Gastrocnemius medialis (tissue), 4 donors: ENCODE measurements around the gene LAMTOR1. TPM values are rescaled to one million over a fixed set of nuclear protein-coding genes. Genes with fewer than 3 reads are reported as not detected.

Experiments
- ATAC-seq, 2 donors: fragments of 150-250 bp; one replicate each; pipeline ENCODE4 v1.9.1; 2016
- DNase-seq, 2 donors: peaks; one replicate each; pipeline ENCODE4 v3.0.0-alpha.2; 2019
- H3K27ac ChIP-seq, 4 donors: fragments of 200-600 bp; sonication (generic); 1 replicate in 1 of 4; 2 replicates in 3 of 4; pipeline ENCODE4 v1.5.1; 2016 to 2018; ENCODE audit warnings: mild to moderate bottlenecking in 2 of 4, moderate library complexity in 1 of 4
- H3K27me3 ChIP-seq, 3 donors: fragments of 200-600 bp; sonication (generic) in 2 of 3; 1 replicate in 1 of 3; 2 replicates in 2 of 3; pipeline versions ENCODE4 v1.5.1 to v1.6.0; 2016 to 2019; ENCODE audit warnings: mild to moderate bottlenecking in 1 of 3, moderate library complexity in 1 of 3
- H3K36me3 ChIP-seq, 2 donors: fragments of 200-600 bp; sonication (generic) in 1 of 2; one replicate each; pipeline ENCODE4 v1.5.1; 2017 to 2018
- H3K4me1 ChIP-seq, 2 donors: fragments of 200-600 bp; sonication (generic) in 1 of 2; one replicate each; pipeline ENCODE4 v1.5.1; 2016 to 2017; ENCODE audit warnings: mild to moderate bottlenecking in 2 of 2
- H3K4me3 ChIP-seq, 4 donors: fragments of 200-600 bp; sonication (generic) in 3 of 4; 1 replicate in 1 of 4; 2 replicates in 3 of 4; pipeline ENCODE4 v1.5.1; 2016 to 2019; ENCODE audit warnings: mild to moderate bottlenecking in 2 of 4
- H3K9me3 ChIP-seq, 3 donors: fragments of 200-600 bp; sonication (generic) in 2 of 3; 1 replicate in 1 of 3; 2 replicates in 2 of 3; pipeline ENCODE4 v1.5.1; 2016 to 2019
- POLR2A ChIP-seq, 2 donors: fragments of 450-650 bp; IDR thresholded peaks; one replicate each; pipeline ENCODE4 v1.6.1; 2017; ENCODE audit warnings: antibody characterized with exemption in 2 of 2, mild to moderate bottlenecking in 2 of 2, moderate library complexity in 2 of 2
- in situ Hi-C, 4 donors: fragments of 200-750 bp; cut with MboI; loops; one replicate each; pipeline versions ENCODE4 v1.15.0 to v1.8.0; 2017; ENCODE audit warnings: low sequenced_read_pairs in 4 of 4
- intact Hi-C: fragments of 100-400 bp; cut with DNase I; formaldehyde crosslinking; loops from one replicate; pipeline ENCODE4 v1.15.1; 2023; ENCODE audit warnings: low total_unique reads
- total RNA-seq, 4 donors: library from RNA; depleted of rRNA; stranded (reverse); fragments of >200 nt; gene quantifications; one replicate each; pipeline versions ENCODE4 v1.1.0 to v1.2.3, GENCODE V29; 2016
- TF ChIP-seq, protein P1 (sequence below), 5 experiments: fragments of 450-650 bp in 3 of 5; fragments of 200-600 bp in 2 of 5; sonication (generic) in 2 of 5; IDR thresholded peaks in 4 of 5; conservative IDR thresholded peaks in 1 of 5; 1 replicate in 4 of 5; 2 replicates in 1 of 5; pipeline ENCODE4 v1.5.1; 2016 to 2019; ENCODE audit warnings: antibody characterized with exemption in 5 of 5, mild to moderate bottlenecking in 3 of 5, moderate library complexity in 3 of 5

LAMTOR1 gene
- total RNA-seq, 4 donors from 2014 or later: 75.0 to 146 (median 104) TPM

- peak overlapping the region in 1 of 4 donors; percentile 5 for H3K4me3 ChIP-seq
- H3K9me3 ChIP-seq: no peaks in the 10 kb centered on the region
- intact Hi-C loops (no loop called here), in situ Hi-C loops (no loop called here)
- peak overlapping the region; percentile 66 to 81 (median 74) for H3K27ac ChIP-seq
- no peaks in the 10 kb centered on the region for H3K27me3 ChIP-seq
- TF ChIP-seq, protein P1, sequence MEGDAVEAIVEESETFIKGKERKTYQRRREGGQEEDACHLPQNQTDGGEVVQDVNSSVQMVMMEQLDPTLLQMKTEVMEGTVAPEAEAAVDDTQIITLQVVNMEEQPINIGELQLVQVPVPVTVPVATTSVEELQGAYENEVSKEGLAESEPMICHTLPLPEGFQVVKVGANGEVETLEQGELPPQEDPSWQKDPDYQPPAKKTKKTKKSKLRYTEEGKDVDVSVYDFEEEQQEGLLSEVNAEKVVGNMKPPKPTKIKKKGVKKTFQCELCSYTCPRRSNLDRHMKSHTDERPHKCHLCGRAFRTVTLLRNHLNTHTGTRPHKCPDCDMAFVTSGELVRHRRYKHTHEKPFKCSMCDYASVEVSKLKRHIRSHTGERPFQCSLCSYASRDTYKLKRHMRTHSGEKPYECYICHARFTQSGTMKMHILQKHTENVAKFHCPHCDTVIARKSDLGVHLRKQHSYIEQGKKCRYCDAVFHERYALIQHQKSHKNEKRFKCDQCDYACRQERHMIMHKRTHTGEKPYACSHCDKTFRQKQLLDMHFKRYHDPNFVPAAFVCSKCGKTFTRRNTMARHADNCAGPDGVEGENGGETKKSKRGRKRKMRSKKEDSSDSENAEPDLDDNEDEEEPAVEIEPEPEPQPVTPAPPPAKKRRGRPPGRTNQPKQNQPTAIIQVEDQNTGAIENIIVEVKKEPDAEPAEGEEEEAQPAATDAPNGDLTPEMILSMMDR (IDR thresholded peaks at IDR 0.05 in 4 of 5, conservative IDR thresholded peaks at IDR 0.05 in 1 of 5): no peak
- peak in 1 of 2 donors; percentile 34 for TF ChIP-seq POLR2A (IDR thresholded peaks at IDR 0.05)
- H3K4me1 ChIP-seq: peaks cover 31 to 52% of the 10 kb centered on the region in 2 donors
- DNase-seq: peak; percentile 77 to 88
- no peaks in the 10 kb centered on the region for H3K36me3 ChIP-seq
- peak; percentile 98 to 99 for ATAC-seq
Measured at GRCh38 chr11:72069787-72070251, 33.3 kb downstream of the LAMTOR1 start.

- Histone ChIP-seq H3K4me3 (peak overlapping the region in 2 of 4 donors; percentile 5 to 14), H3K27me3 (no peaks in the 10 kb centered on the region), H3K36me3 (no peaks in the 10 kb centered on the region), H3K27ac (peak overlapping the region; percentile 66 to 81 (median 74)), H3K9me3 (no peaks in the 10 kb centered on the region), H3K4me1 (peaks cover 31 to 52% of the 10 kb centered on the region in 2 donors)
- intact Hi-C loops (no loop called here), in situ Hi-C loops (no loop called here)
- TF ChIP-seq POLR2A (IDR thresholded peaks at IDR 0.05): no peak
- TF ChIP-seq, protein P1 (IDR thresholded peaks at IDR 0.05 in 4 of 5, conservative IDR thresholded peaks at IDR 0.05 in 1 of 5): no peak
- ATAC-seq (peak; percentile 9 to 34), DNase-seq (no peak)
Measured at GRCh38 chr11:72069200-72069599, 33.9 kb downstream of the LAMTOR1 start.

DNA sequence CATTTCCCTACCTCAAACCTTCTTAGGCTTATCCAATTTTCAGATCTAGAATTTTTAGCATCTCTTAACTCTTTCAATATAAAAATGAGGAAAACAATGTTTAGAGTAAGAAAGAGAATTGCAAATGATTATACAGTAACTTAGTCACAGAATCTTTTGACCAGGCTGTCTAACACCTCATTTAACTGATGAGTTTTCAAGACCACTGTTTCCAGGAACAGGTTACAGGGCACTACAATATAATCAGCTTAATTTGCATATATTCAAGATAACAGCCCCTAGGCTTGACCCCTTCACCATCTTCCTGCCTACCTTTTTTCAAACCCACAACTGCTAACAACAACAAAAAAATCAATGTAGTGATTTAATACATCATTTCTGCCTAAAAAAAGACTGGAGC lies 35.4 kb downstream of the LAMTOR1 start:
- no peak for ATAC-seq
- peaks cover 31 to 52% of the 10 kb centered on the region in 2 donors for H3K4me1 ChIP-seq
- no peaks in the 10 kb centered on the region for H3K36me3 ChIP-seq
- in situ Hi-C loops: no loop called here
- no peak overlapping the region for H3K4me3 ChIP-seq
- no peaks in the 10 kb centered on the region for H3K27me3 ChIP-seq
- no peak overlapping the region for H3K27ac ChIP-seq
- DNase-seq: no peak
- no peaks in the 10 kb centered on the region for H3K9me3 ChIP-seq
- intact Hi-C loops: no loop called here
- no peak for TF ChIP-seq POLR2A (IDR thresholded peaks at IDR 0.05)
- TF ChIP-seq, protein P1 (IDR thresholded peaks at IDR 0.05 in 4 of 5, conservative IDR thresholded peaks at IDR 0.05 in 1 of 5): no peak

GRCh38 chr11:72067266-72067665 lies 35.8 kb downstream of the LAMTOR1 start:
- no peaks in the 10 kb centered on the region for H3K36me3 ChIP-seq
- H3K4me3 ChIP-seq: no peak overlapping the region
- no peaks in the 10 kb centered on the region for H3K27me3 ChIP-seq
- ATAC-seq (no peak), DNase-seq (no peak)
- H3K9me3 ChIP-seq: no peaks in the 10 kb centered on the region
- TF ChIP-seq, protein P1 (IDR thresholded peaks at IDR 0.05 in 4 of 5, conservative IDR thresholded peaks at IDR 0.05 in 1 of 5): no peak
- no peak for TF ChIP-seq POLR2A (IDR thresholded peaks at IDR 0.05)
- in situ Hi-C loops (no loop called here), intact Hi-C loops (no loop called here)
- peak overlapping the region in 2 of 4 donors; percentile 5 to 8 for H3K27ac ChIP-seq
- peaks cover 31 to 52% of the 10 kb centered on the region in 2 donors for H3K4me1 ChIP-seq

DNA sequence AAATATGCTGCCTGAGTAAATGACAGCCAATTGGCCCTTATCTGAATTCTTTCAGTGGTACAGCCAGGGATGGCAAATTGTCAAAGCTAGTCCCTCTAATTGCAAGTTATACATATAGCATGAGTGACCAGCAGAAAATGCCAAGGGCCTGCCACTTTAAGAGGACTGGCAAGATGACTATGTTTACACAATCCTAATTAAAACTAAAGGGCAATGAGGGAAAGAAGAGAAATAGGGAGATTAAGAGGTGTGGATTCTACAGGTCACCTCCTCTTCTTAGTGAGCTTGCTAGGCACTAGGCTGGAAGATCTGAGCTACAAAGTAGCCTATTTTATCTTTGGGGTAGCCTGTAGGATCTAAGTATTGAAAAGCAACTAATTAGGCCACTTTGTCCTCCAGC lies 36.2 kb downstream of the LAMTOR1 start:
- Histone ChIP-seq H3K9me3 (no peaks in the 10 kb centered on the region), H3K4me1 (peaks cover 31 to 48% of the 10 kb centered on the region in 2 donors), H3K27ac (peak overlapping the region in 2 of 4 donors; percentile 5 to 8), H3K27me3 (no peaks in the 10 kb centered on the region), H3K4me3 (no peak overlapping the region), H3K36me3 (no peaks in the 10 kb centered on the region)
- intact Hi-C loops (no loop called here), in situ Hi-C loops (no loop called here)
- TF ChIP-seq, protein P1 (IDR thresholded peaks at IDR 0.05 in 4 of 5, conservative IDR thresholded peaks at IDR 0.05 in 1 of 5): no peak
- TF ChIP-seq POLR2A (IDR thresholded peaks at IDR 0.05): no peak
- DNase-seq (no peak), ATAC-seq (no peak)
